Stomach smooth muscle (tissue), 2 donors: Measurements from ENCODE around the gene CYP11A1.

Source experiments
- H3K27ac ChIP-seq: one replicate; pipeline ENCODE4 v1.7.0; 2013; ENCODE audit warnings: mild to moderate bottlenecking, low read length, inconsistent platforms
- H3K27me3 ChIP-seq, 2 donors: one replicate each; pipeline ENCODE4 v1.7.0; 2013; ENCODE audit warnings: low read length in 2 of 2; ENCODE audit not compliant: insufficient read depth in 2 of 2, control insufficient read depth in 1 of 2
- H3K36me3 ChIP-seq, 2 donors: one replicate each; pipeline ENCODE4 v1.7.0; 2013; ENCODE audit warnings: low read length in 2 of 2; ENCODE audit not compliant: control insufficient read depth in 2 of 2, insufficient read depth in 2 of 2
- H3K4me1 ChIP-seq: one replicate; pipeline ENCODE4 v1.7.0; 2013; ENCODE audit warnings: low read length; ENCODE audit not compliant: control insufficient read depth, insufficient read depth
- H3K4me3 ChIP-seq, 2 donors: one replicate each; pipeline ENCODE4 v1.7.0; 2013; ENCODE audit warnings: low read length in 2 of 2
- H3K9ac ChIP-seq, 2 donors: one replicate each; pipeline ENCODE4 v1.7.0; 2013; ENCODE audit warnings: low read length in 2 of 2, mild to moderate bottlenecking in 1 of 2
- H3K9me3 ChIP-seq, 2 donors: one replicate each; pipeline ENCODE4 v1.7.0; 2013; ENCODE audit warnings: low read length in 2 of 2; ENCODE audit not compliant: control insufficient read depth in 2 of 2
- donor health status: healthy.
- donor health status: Pancreatic carcinoma.

Gene CYP11A1

DNA sequence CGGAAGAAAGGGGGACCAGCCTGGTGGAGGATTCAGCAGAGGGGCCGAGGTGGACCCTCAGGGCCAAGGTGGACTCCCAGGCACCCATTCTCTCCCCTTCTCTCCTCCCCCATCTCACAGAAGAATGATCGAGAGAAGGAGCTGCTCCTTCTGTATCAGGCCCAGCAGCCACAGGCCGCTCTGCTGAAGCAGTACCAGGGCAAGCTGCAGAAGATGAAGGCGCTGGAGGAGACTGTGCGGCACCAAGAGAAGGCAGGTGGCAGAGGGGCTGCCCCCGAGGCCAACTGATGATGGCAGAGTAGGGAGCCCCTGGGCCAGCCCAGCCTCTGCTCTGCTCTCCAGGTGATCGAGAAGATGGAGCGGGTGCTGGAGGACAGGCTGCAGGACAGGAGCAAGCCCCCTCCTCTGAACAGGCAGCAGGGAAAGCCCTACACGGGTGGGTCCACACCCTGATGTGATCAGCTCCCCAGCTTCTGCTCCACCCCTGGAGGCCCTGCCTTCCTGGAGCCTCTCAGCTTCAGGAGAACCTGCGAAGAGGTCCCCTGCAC is 36.5 kb downstream of the CYP11A1 start:
- Histone ChIP-seq H3K4me3 (no peak overlapping the region), H3K27ac (no peak overlapping the region), H3K9me3 (no peaks in the 10 kb centered on the region), H3K4me1 (peaks cover 6% of the 10 kb centered on the region), H3K9ac (no peak overlapping the region), H3K27me3 (no peaks in the 10 kb centered on the region), H3K36me3 (no peaks in the 10 kb centered on the region)

- Histone ChIP-seq H3K27me3 (peaks cover 0 to 2% of the 10 kb centered on the region in 2 donors), H3K4me1 (peaks cover 6% of the 10 kb centered on the region), H3K4me3 (no peak overlapping the region), H3K36me3 (no peaks in the 10 kb centered on the region), H3K27ac (no peak overlapping the region), H3K9me3 (no peaks in the 10 kb centered on the region), H3K9ac (no peak overlapping the region)
Measured at GRCh38 chr15:74328331-74329056, 39.0 kb downstream of the CYP11A1 start.

- Histone ChIP-seq H3K27ac (no peak overlapping the region), H3K4me1 (peaks cover 6% of the 10 kb centered on the region), H3K36me3 (no peaks in the 10 kb centered on the region)
Measured at GRCh38 chr15:74327756-74328155, 39.7 kb downstream of the CYP11A1 start.

GRCh38 chr15:74326746-74327145 is 40.7 kb downstream of the CYP11A1 start:
- Histone ChIP-seq H3K27ac (no peak overlapping the region), H3K4me3 (no peak overlapping the region), H3K36me3 (no peaks in the 10 kb centered on the region), H3K9me3 (no peaks in the 10 kb centered on the region), H3K27me3 (peaks cover 0 to 4% of the 10 kb centered on the region in 2 donors), H3K4me1 (peaks cover 6% of the 10 kb centered on the region), H3K9ac (no peak overlapping the region)

More at GRCh38 chr15:74327756-74328155, 39.7 kb downstream of the CYP11A1 start:
- Histone ChIP-seq H3K9ac (no peak overlapping the region), H3K4me3 (no peak overlapping the region), H3K9me3 (no peaks in the 10 kb centered on the region), H3K27me3 (peaks cover 0 to 2% of the 10 kb centered on the region in 2 donors)

DNA sequence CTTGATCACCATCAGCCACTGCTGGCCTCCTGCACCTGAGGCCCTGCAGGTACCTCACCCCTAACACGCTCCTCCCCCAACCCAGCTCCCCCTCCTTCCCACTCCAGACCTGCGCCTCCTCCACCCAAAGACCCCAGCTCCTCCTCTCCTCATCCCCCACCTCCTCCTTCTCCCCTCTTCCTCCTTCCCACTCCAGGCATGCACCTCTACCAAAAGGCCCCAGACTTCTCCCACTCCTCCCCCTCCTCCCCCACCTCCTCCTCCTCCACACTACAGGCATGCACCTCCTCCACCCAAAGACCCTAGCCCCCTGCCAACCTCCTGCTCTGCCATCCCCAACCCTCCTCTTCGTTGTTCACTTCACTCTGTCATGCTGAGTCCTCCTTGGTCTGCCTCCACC is 42.7 kb downstream of the CYP11A1 start:
- Histone ChIP-seq H3K36me3 (no peaks in the 10 kb centered on the region), H3K9me3 (no peaks in the 10 kb centered on the region), H3K27me3 (peaks cover 0 to 4% of the 10 kb centered on the region in 2 donors), H3K27ac (no peak overlapping the region), H3K9ac (no peak overlapping the region), H3K4me3 (no peak overlapping the region), H3K4me1 (peaks cover 9% of the 10 kb centered on the region)

GRCh38 chr15:74322558-74323180 is 44.8 kb downstream of the CYP11A1 start:
- Histone ChIP-seq H3K36me3 (no peaks in the 10 kb centered on the region), H3K9ac (no peak overlapping the region), H3K4me3 (no peak overlapping the region), H3K27me3 (peaks cover 0 to 4% of the 10 kb centered on the region in 2 donors), H3K9me3 (no peaks in the 10 kb centered on the region), H3K27ac (no peak overlapping the region), H3K4me1 (peaks cover 18% of the 10 kb centered on the region)

DNA sequence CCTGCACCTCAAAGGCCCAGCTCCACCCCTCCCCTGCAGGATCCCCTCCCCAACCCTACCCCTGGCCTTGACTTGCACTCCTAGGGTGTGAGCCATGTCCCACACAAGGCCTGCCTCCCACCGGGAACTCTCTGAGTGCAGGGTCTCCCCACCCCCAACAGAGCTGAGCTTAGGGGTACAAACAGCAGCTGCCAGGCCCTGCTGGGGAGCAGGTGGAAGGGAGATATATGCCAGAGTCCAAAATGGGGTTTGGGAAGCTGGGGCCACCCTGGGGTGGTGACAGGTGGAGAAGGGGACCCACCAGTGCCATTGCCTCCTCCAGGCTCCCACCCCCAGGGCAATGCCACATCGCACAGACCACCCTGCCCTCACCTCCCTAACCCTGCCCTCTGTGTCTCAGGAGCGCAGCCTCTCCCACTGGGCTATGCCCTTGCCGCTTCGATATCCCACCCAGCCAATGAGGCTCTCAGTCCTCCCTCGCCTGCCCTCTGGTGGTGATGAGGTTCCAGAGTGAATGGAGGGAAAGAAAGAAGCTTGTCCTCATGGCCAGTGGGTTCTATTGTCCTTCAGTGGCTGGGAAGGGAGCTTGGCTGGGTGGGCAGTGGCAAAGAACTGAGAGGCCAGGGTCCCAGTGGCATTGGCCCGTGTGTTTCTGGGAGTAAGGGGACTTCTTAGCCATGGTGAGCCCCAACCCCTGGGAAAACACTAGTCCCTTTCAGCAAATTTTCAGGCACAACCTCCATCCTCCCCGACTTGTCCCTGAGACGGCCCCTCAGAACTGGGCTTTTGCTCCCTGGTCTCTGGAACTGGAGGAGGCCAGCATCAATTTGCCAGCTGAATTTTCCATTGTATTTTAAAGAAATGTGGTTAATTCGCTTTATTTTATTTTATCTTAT is 46.8 kb downstream of the CYP11A1 start:
- no peak overlapping the region for H3K4me3 ChIP-seq
- no peak overlapping the region for H3K27ac ChIP-seq
- H3K4me1 ChIP-seq, result peaks cover 28% of the 10 kb centered on the region
- no peak overlapping the region for H3K9ac ChIP-seq
- no peaks in the 10 kb centered on the region for H3K9me3 ChIP-seq
- no peaks in the 10 kb centered on the region for H3K36me3 ChIP-seq
- H3K27me3 ChIP-seq, result peaks cover 0 to 5% of the 10 kb centered on the region in 2 donors

DNA sequence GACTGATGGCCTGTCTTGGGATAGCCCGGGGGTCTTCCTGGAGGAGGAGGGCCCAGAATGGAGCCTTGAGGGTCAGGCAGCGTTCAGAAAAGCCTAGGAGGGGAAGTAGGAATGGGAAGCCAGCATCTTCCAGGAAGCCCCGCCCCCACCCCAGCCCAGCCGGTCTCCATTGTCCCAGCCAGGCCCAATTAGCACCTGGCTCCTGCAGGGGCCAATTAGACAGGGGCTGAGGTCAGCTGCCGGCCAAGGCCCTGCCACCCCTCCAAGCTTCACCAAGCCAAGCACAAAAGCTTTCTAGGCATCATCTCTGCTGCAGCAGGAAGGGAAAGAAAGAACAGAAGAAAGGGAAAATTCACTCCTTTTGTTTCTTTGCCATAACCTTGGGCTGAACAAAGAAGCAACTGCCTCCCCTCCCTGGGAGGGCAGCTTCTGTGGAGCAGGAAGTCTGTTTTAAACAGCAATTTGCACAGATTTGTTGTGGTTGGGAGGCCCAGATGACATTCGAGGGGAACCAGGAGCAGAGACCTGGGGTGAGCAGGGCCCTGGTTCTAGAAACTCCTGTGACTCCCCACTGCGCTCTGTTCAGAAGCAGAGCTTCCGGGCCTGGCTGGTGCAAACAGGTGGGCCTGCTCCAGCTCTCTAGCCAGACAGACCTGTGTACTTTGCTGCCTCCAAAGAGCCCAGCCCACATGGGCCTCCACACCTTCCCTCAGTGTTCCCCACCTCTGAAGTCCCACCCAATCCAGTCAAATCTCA is 47.7 kb downstream of the CYP11A1 start:
- Histone ChIP-seq H3K4me1 (peaks cover 34% of the 10 kb centered on the region), H3K9ac (no peak overlapping the region), H3K27ac (peak overlapping the region; percentile 24), H3K27me3 (peaks cover 0 to 4% of the 10 kb centered on the region in 2 donors), H3K9me3 (no peaks in the 10 kb centered on the region), H3K4me3 (no peak overlapping the region), H3K36me3 (no peaks in the 10 kb centered on the region)

GRCh38 chr15:74319138-74319460 is 48.3 kb downstream of the CYP11A1 start:
- H3K36me3 ChIP-seq, result no peaks in the 10 kb centered on the region
- peaks cover 2 to 4% of the 10 kb centered on the region in 2 donors for H3K27me3 ChIP-seq
- no peak overlapping the region for H3K9ac ChIP-seq
- H3K27ac ChIP-seq, result peak overlapping the region; percentile 24
- no peak overlapping the region for H3K4me3 ChIP-seq
- H3K4me1 ChIP-seq, result peaks cover 34% of the 10 kb centered on the region
- H3K9me3 ChIP-seq, result no peaks in the 10 kb centered on the region
